ENCODE measurements around the gene ANKRD33B. TPM values are rescaled to one million over a fixed set of nuclear protein-coding genes. Genes with fewer than 3 reads are reported as not detected.
A peak's percentile ranks its signal among the peaks of the same experiment; 100 is the strongest.

Gene ANKRD33B
- total and polyA plus RNA-seq, 2 of the 8 experiments (the other 6 are each of a cell fraction or from before 2014, with no cell fraction given) = 6.9 to 20.6 TPM

DNA sequence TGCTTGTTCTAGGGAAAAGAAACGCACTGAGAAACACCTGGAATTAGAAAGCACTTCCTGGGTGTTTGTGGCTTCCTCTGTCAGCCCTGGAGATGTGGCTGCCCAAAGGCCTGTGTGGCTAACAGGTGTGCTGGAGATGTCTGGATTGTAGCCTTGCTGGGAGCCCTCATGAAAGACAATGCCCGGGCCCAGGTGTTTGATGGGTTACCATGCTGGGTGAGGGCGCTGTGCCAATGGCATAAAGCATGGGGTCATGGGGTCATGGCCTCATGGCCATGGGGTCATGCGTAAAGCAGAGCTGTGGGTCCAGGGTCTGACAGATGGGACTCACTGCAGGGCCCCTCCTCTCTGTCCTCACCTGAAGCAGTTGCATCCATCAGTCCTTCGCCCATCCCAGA is 21.6 kb downstream of the ANKRD33B start:
- no peak overlapping the region for H2AFZ ChIP-seq (ENCODE audit: low read length)
- no peak for TF ChIP-seq JUND (IDR thresholded peaks at IDR 0.05; ENCODE audit: low read length)
- TF ChIP-seq EP300 (IDR thresholded peaks at IDR 0.05; ENCODE audit: borderline replicate concordance in 1 of 2, low read depth in 2 of 2, low read length in 2 of 2) = no peak
- TF ChIP-seq SAP30 (IDR thresholded peaks at IDR 0.05; ENCODE audit: insufficient read depth, insufficient replicate concordance, low read length) = no peak
- TF ChIP-seq POLR2AphosphoS5 (IDR thresholded peaks at IDR 0.05; ENCODE audit: low read depth, low read length) = no peak
- no peak for TF ChIP-seq CTBP2 (IDR thresholded peaks at IDR 0.05; ENCODE audit: borderline replicate concordance, insufficient read depth, insufficient read length, low read length)
- no peak overlapping the region for H4K5ac ChIP-seq (ENCODE audit: insufficient read length, low read depth, low read length)
- H4K91ac ChIP-seq (replicated peaks; ENCODE audit: insufficient read length, low read length) = no peak overlapping the region
- no peak overlapping the region for H3K23ac ChIP-seq (ENCODE audit: insufficient read length)
- H3K79me2 ChIP-seq (ENCODE audit: control insufficient read depth in 1 of 2, insufficient read depth in 2 of 2, low read length in 2 of 2) = no peaks in the 10 kb centered on the region
- H3K9ac ChIP-seq (replicated peaks in 1 of 4; ENCODE audit: extremely low read depth in 1 of 4, low read depth in 3 of 4, low read length in 3 of 4) = no peak overlapping the region
- H3K23me2 ChIP-seq (ENCODE audit: low read depth, low read length) = no peaks in the 10 kb centered on the region
- no peak overlapping the region for H3K27ac ChIP-seq (ENCODE audit: low read depth, low read length)
- no peak overlapping the region for H3K56ac ChIP-seq (replicated peaks; ENCODE audit: insufficient read length, low read depth, low read length)
- no peaks in the 10 kb centered on the region for H3K9me3 ChIP-seq (ENCODE audit: insufficient read depth in 2 of 2, low read depth in 1 of 2, low read length in 1 of 2)
- H3K4ac ChIP-seq (replicated peaks; ENCODE audit: insufficient read length, low read depth, low read length) = no peak overlapping the region
- no peak overlapping the region for H4K8ac ChIP-seq (ENCODE audit: extremely low read depth, insufficient read depth, low read length)
- H2BK15ac ChIP-seq (ENCODE audit: low read length) = 0 out of 2 replicates have a peak overlapping the region, but pooled peaks have one; percentile 32
- ChIA-PET POLR2A (ENCODE audit: partially characterized antibody) (interaction anchor here (0.7 to 1.1 kb wide), 2 partner anchors 9 to 26 kb away, joined by 3 read pairs; no protein-coding TSS in a partner anchor), CTCF (ENCODE audit: partially characterized antibody) (interaction anchor here (1.5 to 2.4 kb wide), 3 partner anchors 9 to 43 kb away, joined by 5 to 11 read pairs (median 10); no protein-coding TSS in a partner anchor)
- no peak overlapping the region for H2AK5ac ChIP-seq (ENCODE audit: low read depth, low read length)
- H3K27me3 ChIP-seq (replicated peaks in 1 of 4; ENCODE audit: control insufficient read depth in 3 of 4, extremely low read depth in 1 of 4, insufficient read depth in 3 of 4, low read length in 3 of 4) = no peaks in the 10 kb centered on the region
- 82% methylated on average over 5 of the region's 5 CpGs; no CpG with 5 or more reads in 1 of the 2 experiments for WGBS, 2 experiments (ENCODE audit: extremely low coverage in 1 of 2, insufficient coverage in 1 of 2, insufficient read length in 1 of 2, insufficient replicate concordance in 2 of 2, low coverage in 1 of 2, low lambda C conversion rate in 2 of 2, missing lambda C conversion rate in 1 of 2)
- no peak overlapping the region for H3K4me3 ChIP-seq (ENCODE audit: extremely low read depth in 1 of 4, insufficient read depth in 2 of 4, low read depth in 3 of 4, low read length in 4 of 4)
- peak in 1 of 2 experiments; percentile 41 for DNase-seq (ENCODE audit: low read depth in 1 of 2, low spot score in 2 of 2)
- no peak for FAIRE-seq
- H2BK5ac ChIP-seq (ENCODE audit: low read depth, low read length) = no peak overlapping the region
- H3K4me2 ChIP-seq (ENCODE audit: insufficient read depth in 1 of 2, low read depth in 2 of 2, low read length in 2 of 2) = no peak overlapping the region
- no peaks in the 10 kb centered on the region; the same call in none of the 2 replicates for H3K79me1 ChIP-seq (ENCODE audit: low read depth, low read length)
- no peak overlapping the region for H2BK12ac ChIP-seq (ENCODE audit: low read depth, low read length)
- peaks cover 0 to 13% (median 5%) of the 10 kb centered on the region in 4 experiments for H3K4me1 ChIP-seq (replicated peaks in 1 of 4; ENCODE audit: control insufficient read depth in 3 of 4, insufficient read depth in 4 of 4, low read length in 3 of 4)
- H4K20me1 ChIP-seq (replicated peaks in 1 of 2; ENCODE audit: control insufficient read depth in 1 of 2, insufficient read depth in 2 of 2, low read length in 2 of 2) = no peaks in the 10 kb centered on the region
- no peaks in the 10 kb centered on the region for H3K36me3 ChIP-seq (ENCODE audit: control insufficient read depth in 2 of 4, insufficient read depth in 4 of 4, low read length in 3 of 4)
- peak overlapping the region; percentile 27; the same call in 1 of the 2 replicates for H2BK20ac ChIP-seq (ENCODE audit: low read length)
- H2BK120ac ChIP-seq (replicated peaks; ENCODE audit: low read depth, low read length) = no peak overlapping the region
- H3K18ac ChIP-seq (ENCODE audit: extremely low read depth, low read length) = no peak overlapping the region
- H3K14ac ChIP-seq (ENCODE audit: insufficient read length) = no peak overlapping the region
